Keratinocyte (primary cell): ENCODE measurements around the gene LONP2. TPM values are rescaled to one million over a fixed set of nuclear protein-coding genes. Genes with fewer than 3 reads are reported as not detected.

Experiments used
- DNase-seq: peaks from one replicate; pipeline ENCODE4 v3.0.0-alpha.2; 2011; ENCODE audit warnings: low read depth, missing footprints, low spot score
- FAIRE-seq: peaks from 2 replicates; lab custom pipeline; 2011; peaks lifted over from hg19 to GRCh38; lab: Jason Lieb, UNC
- H2AFZ ChIP-seq: 2 replicates; pipeline ENCODE4 v1.6.0; 2012; ENCODE audit warnings: low read length, control low read depth, inconsistent platforms; ENCODE audit not compliant: control insufficient read depth
- H3K27ac ChIP-seq: 2 replicates; pipeline ENCODE4 v1.5.1; 2011; ENCODE audit warnings: low read length; ENCODE audit not compliant: control insufficient read depth, insufficient read depth
- H3K27me3 ChIP-seq: 3 replicates; pipeline ENCODE4 v1.6.0; 2011; ENCODE audit warnings: low read length; ENCODE audit not compliant: control insufficient read depth, insufficient read depth; ENCODE audit errors: extremely low read depth
- H3K36me3 ChIP-seq, 2 experiments: 2 replicates in 1 of 2; 3 replicates in 1 of 2; pipeline ENCODE4 v1.5.1; 2011; ENCODE audit warnings: low read length in 2 of 2, mild to moderate bottlenecking in 1 of 2; ENCODE audit not compliant: control insufficient read depth in 2 of 2, insufficient read depth in 2 of 2; ENCODE audit errors: extremely low read depth in 1 of 2
- H3K4me1 ChIP-seq: 3 replicates; pipeline ENCODE4 v1.5.1; 2011; ENCODE audit warnings: low read length; ENCODE audit not compliant: control insufficient read depth, insufficient read depth; ENCODE audit errors: extremely low read depth
- H3K4me2 ChIP-seq: 3 replicates; pipeline ENCODE4 v1.6.0; 2011; ENCODE audit warnings: low read depth, low read length; ENCODE audit not compliant: control insufficient read depth, insufficient read depth; ENCODE audit errors: extremely low read depth
- H3K4me3 ChIP-seq, 3 experiments: fragments of 200-600 bp in 1 of 3; sonication (generic) in 1 of 3; 2 replicates in 2 of 3; 3 replicates in 1 of 3; pipeline ENCODE4 v1.5.1; 2011 to 2016; ENCODE audit warnings: low read length in 3 of 3, mild to moderate bottlenecking in 3 of 3, control low read depth in 2 of 3, inconsistent platforms in 1 of 3, low read depth in 1 of 3, mixed read lengths in 1 of 3, mixed run types in 1 of 3, moderate library complexity in 1 of 3; ENCODE audit not compliant: control insufficient read depth in 2 of 3, insufficient read depth in 2 of 3; ENCODE audit errors: extremely low read depth in 1 of 3
- H3K79me2 ChIP-seq: 2 replicates; pipeline ENCODE4 v1.6.0; 2012; ENCODE audit warnings: low read length; ENCODE audit not compliant: control insufficient read depth, insufficient read depth
- H3K9ac ChIP-seq: 3 replicates; pipeline ENCODE4 v1.6.0; 2011; ENCODE audit warnings: low read length; ENCODE audit not compliant: control insufficient read depth, insufficient read depth; ENCODE audit errors: extremely low read depth
- H3K9me1 ChIP-seq: 3 replicates; pipeline ENCODE4 v1.6.0; 2011; ENCODE audit warnings: low read length; ENCODE audit not compliant: control insufficient read depth, insufficient read depth; ENCODE audit errors: extremely low read depth
- H3K9me3 ChIP-seq: 2 replicates; pipeline ENCODE4 v1.5.1; 2012; ENCODE audit warnings: low read depth, low read length; ENCODE audit not compliant: control insufficient read depth
- H4K20me1 ChIP-seq: 3 replicates; pipeline ENCODE4 v1.6.0; 2011; ENCODE audit warnings: low read length; ENCODE audit not compliant: control insufficient read depth, insufficient read depth; ENCODE audit errors: extremely low read depth
- CTCF ChIP-seq, 3 experiments: IDR thresholded peaks in 1 of 3; conservative IDR thresholded peaks in 1 of 3; optimal IDR thresholded peaks in 1 of 3; 2 replicates in 2 of 3; 3 replicates in 1 of 3; pipeline versions ENCODE3 to v1.5.1; 2011; ENCODE audit warnings: low read length in 3 of 3, mild to moderate bottlenecking in 3 of 3, moderate library complexity in 2 of 3, control low read depth in 1 of 3, inconsistent platforms in 1 of 3; ENCODE audit not compliant: insufficient read depth in 2 of 3; ENCODE audit errors: extremely low read depth in 1 of 3
- EZH2 ChIP-seq: IDR thresholded peaks from one replicate; pipeline ENCODE4 v1.6.1; 2012; ENCODE audit warnings: inconsistent platforms, mild to moderate bottlenecking, low read length, moderate library complexity
- dilution Hi-C: fragments of 300-500 bp; cut with MboI; formaldehyde crosslinking; loops from one replicate; pipeline ENCODE4 v1.7.0; 2020; ENCODE audit warnings: low sequenced_read_pairs; ENCODE audit not compliant: extremely low pct_ligation_motif_present
- polyA plus RNA-seq, 5 experiments: library from polyadenylated mRNA; depleted of rRNA in 3 of 5; stranded (reverse) in 3 of 5; stranded (forward) in 1 of 5; unstranded in 1 of 5; fragments of >200 nt; gene quantifications; 1 replicate in 1 of 5; 2 replicates in 3 of 5; 3 replicates in 1 of 5; pipeline versions ENCODE4 v1.2.1 to v1.2.3, GENCODE V29; 2011 to 2012; ENCODE audit warnings: missing spikeins in 2 of 5, low read depth in 1 of 5, low replicate concordance in 1 of 5

The LONP2 gene
- polyA plus RNA-seq, 1 donor (not counting 4 experiments of a cell fraction or from before 2014, with no cell fraction given) = 49.4 TPM

DNA sequence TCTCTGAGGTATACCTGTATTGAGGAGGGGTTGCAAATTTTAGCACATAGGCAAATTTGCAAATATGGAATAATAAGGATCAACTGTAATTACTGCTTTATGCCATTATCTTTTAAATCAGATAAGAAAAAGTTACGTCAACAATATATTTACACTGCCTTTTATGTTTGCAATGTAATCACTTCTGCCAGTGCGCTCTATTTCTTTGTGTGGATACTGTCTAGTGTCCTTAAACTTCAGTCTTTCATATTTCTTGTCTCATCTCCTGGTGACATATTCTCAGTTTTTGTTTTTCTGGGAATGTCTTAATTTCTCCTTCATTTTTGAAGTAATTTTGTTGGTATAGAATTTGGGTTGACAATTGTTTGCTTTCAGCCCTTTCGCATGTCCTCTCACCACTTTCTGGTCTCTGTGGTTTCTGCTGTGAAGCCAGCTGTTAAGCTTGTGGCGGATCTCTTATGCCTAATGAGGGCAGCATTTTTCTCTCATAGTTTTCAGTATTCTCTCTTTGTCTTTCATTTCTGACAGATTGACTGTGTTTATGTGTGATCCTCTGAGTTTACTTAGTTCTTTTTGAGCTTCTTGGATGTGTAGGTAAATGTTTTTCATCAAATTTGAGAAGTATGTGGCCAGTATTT is 40.8 kb downstream of the LONP2 start:
- H4K20me1 ChIP-seq = no peaks in the 10 kb centered on the region
- H3K4me3 ChIP-seq = no peak overlapping the region
- TF ChIP-seq CTCF (optimal IDR thresholded peaks at IDR 0.05 in 1 of 3, IDR thresholded peaks at IDR 0.05 in 1 of 3, conservative IDR thresholded peaks at IDR 0.05 in 1 of 3; ENCODE audit: extremely low read depth in 1 of 3, insufficient read depth in 2 of 3, low read length in 3 of 3) (no peak), EZH2 (no peak)
- dilution Hi-C loops = no loop called here
- H3K4me2 ChIP-seq = no peak overlapping the region
- H3K4me1 ChIP-seq = no peaks in the 10 kb centered on the region
- H3K79me2 ChIP-seq = peaks cover 1% of the 10 kb centered on the region
- DNase-seq (no peak), FAIRE-seq (no peak)
- peaks cover 4 to 14% of the 10 kb centered on the region in 2 experiments for H3K36me3 ChIP-seq
- H3K9me3 ChIP-seq = peaks cover 5% of the 10 kb centered on the region
- H3K27me3 ChIP-seq = no peaks in the 10 kb centered on the region
- H3K9ac ChIP-seq = no peak overlapping the region
- H3K9me1 ChIP-seq = no peaks in the 10 kb centered on the region
- no peak overlapping the region for H3K27ac ChIP-seq
- no peak overlapping the region for H2AFZ ChIP-seq

DNA sequence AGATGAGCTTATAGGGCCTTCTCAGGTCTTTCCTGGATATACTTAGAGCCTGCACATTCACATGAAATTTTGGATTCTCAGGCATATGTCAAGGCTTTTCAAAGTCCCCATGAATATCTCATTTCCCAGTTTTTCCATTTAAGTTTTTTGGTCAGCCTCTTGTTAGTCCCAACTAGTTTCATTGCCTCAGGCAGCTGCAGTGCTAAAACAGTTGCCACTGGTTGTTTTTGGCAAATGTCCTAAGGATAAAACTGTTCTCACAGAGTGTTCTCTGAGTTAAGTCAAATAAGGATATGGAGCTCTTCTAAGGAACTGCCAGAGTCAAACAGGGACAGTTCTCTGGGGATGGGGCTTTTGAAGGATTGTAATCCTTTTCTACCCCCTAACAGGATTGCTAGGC is 43.1 kb downstream of the LONP2 start:
- Histone ChIP-seq H3K4me2 (no peak overlapping the region), H3K36me3 (peaks cover 12 to 14% of the 10 kb centered on the region in 2 experiments), H3K9me1 (no peaks in the 10 kb centered on the region), H3K9me3 (peaks cover 5% of the 10 kb centered on the region), H3K79me2 (peaks cover 1% of the 10 kb centered on the region), H3K27ac (no peak overlapping the region), H3K4me3 (no peak overlapping the region), H2AFZ (no peak overlapping the region), H4K20me1 (no peaks in the 10 kb centered on the region), H3K27me3 (no peaks in the 10 kb centered on the region), H3K9ac (no peak overlapping the region), H3K4me1 (peaks cover 18% of the 10 kb centered on the region)
- dilution Hi-C loops = no loop called here
- no peak for DNase-seq
- TF ChIP-seq CTCF (optimal IDR thresholded peaks at IDR 0.05 in 1 of 3, IDR thresholded peaks at IDR 0.05 in 1 of 3, conservative IDR thresholded peaks at IDR 0.05 in 1 of 3; ENCODE audit: extremely low read depth in 1 of 3, insufficient read depth in 2 of 3, low read length in 3 of 3) (no peak), EZH2 (no peak)
- no peak for FAIRE-seq
